ENCODE data around the gene MTURN.

The MTURN gene

GRCh38 chr7:30112103-30112713, 22.6 kb upstream of the MTURN start:
- no peaks in the 10 kb centered on the region for H3K27me3 ChIP-seq (replicated peaks; ENCODE audit: control insufficient read depth, insufficient read depth, low read length)
- H3K36me3 ChIP-seq (ENCODE audit: control insufficient read depth, insufficient read depth, low read length): no peaks in the 10 kb centered on the region
- H3K4me3 ChIP-seq (replicated peaks; ENCODE audit: low read depth, low read length): no peak overlapping the region
- no peak for DNase-seq (ENCODE audit: extremely low read depth, insufficient read length)
- TF ChIP-seq CTCF (IDR thresholded peaks at IDR 0.05; ENCODE audit: insufficient read depth, low read length, poor library complexity, severe bottlenecking): no peak

GRCh38 chr7:30113144-30113543, 21.6 kb upstream of the MTURN start:
- H3K36me3 ChIP-seq (ENCODE audit: control insufficient read depth, insufficient read depth, low read length): no peaks in the 10 kb centered on the region
- DNase-seq (ENCODE audit: extremely low read depth, insufficient read length): no peak
- no peak for TF ChIP-seq CTCF (IDR thresholded peaks at IDR 0.05; ENCODE audit: insufficient read depth, low read length, poor library complexity, severe bottlenecking)
- no peaks in the 10 kb centered on the region for H3K27me3 ChIP-seq (replicated peaks; ENCODE audit: control insufficient read depth, insufficient read depth, low read length)
- H3K4me3 ChIP-seq (replicated peaks; ENCODE audit: low read depth, low read length): no peak overlapping the region

- no peak for DNase-seq (ENCODE audit: extremely low read depth, insufficient read length)
- no peaks in the 10 kb centered on the region for H3K36me3 ChIP-seq (ENCODE audit: control insufficient read depth, insufficient read depth, low read length)
- TF ChIP-seq CTCF (IDR thresholded peaks at IDR 0.05; ENCODE audit: insufficient read depth, low read length, poor library complexity, severe bottlenecking): no peak
- no peaks in the 10 kb centered on the region for H3K27me3 ChIP-seq (replicated peaks; ENCODE audit: control insufficient read depth, insufficient read depth, low read length)
- H3K4me3 ChIP-seq (replicated peaks; ENCODE audit: low read depth, low read length): no peak overlapping the region
Measured at GRCh38 chr7:30114536-30115238, 20.1 kb upstream of the MTURN start.

- no peak for TF ChIP-seq CTCF (IDR thresholded peaks at IDR 0.05; ENCODE audit: insufficient read depth, low read length, poor library complexity, severe bottlenecking)
- Histone ChIP-seq H3K27me3 (replicated peaks; ENCODE audit: control insufficient read depth, insufficient read depth, low read length) (no peaks in the 10 kb centered on the region), H3K36me3 (ENCODE audit: control insufficient read depth, insufficient read depth, low read length) (no peaks in the 10 kb centered on the region), H3K4me3 (replicated peaks; ENCODE audit: low read depth, low read length) (no peak overlapping the region)
- DNase-seq (ENCODE audit: extremely low read depth, insufficient read length): no peak
Measured at GRCh38 chr7:30115709-30116297, 19.0 kb upstream of the MTURN start.

GRCh38 chr7:30116771-30117170, 18.0 kb upstream of the MTURN start:
- Histone ChIP-seq H3K27me3 (replicated peaks; ENCODE audit: control insufficient read depth, insufficient read depth, low read length) (no peaks in the 10 kb centered on the region), H3K36me3 (ENCODE audit: control insufficient read depth, insufficient read depth, low read length) (no peaks in the 10 kb centered on the region), H3K4me3 (replicated peaks; ENCODE audit: low read depth, low read length) (no peak overlapping the region)
- TF ChIP-seq CTCF (IDR thresholded peaks at IDR 0.05; ENCODE audit: insufficient read depth, low read length, poor library complexity, severe bottlenecking): no peak
- DNase-seq (ENCODE audit: extremely low read depth, insufficient read length): no peak

All from GM06990 (cell line).